Adipocyte (in vitro differentiated cells): ENCODE data around the gene CTNNA1.
A peak's percentile ranks its signal among the peaks of the same experiment; 100 is the strongest.

Experiments
- DNase-seq: peaks from one replicate; pipeline ENCODE4 v3.0.0-alpha.2; 2015; ENCODE audit warnings: low read depth
- H3K27me3 ChIP-seq: replicated peaks from 2 replicates; pipeline ENCODE4 v1.7.0; 2013; ENCODE audit warnings: mild to moderate bottlenecking, low read length, moderate library complexity; ENCODE audit not compliant: control insufficient read depth, insufficient read depth
- H3K36me3 ChIP-seq: 2 replicates; pipeline ENCODE4 v1.7.0; 2013; ENCODE audit warnings: low read length, mild to moderate bottlenecking, moderate library complexity; ENCODE audit not compliant: control insufficient read depth, insufficient read depth, severe bottlenecking
- H3K4me1 ChIP-seq: 2 replicates; pipeline ENCODE4 v1.7.0; 2013; ENCODE audit warnings: mild to moderate bottlenecking, low read length, moderate library complexity; ENCODE audit not compliant: control insufficient read depth, insufficient read depth
- H3K4me3 ChIP-seq: 2 replicates; pipeline ENCODE4 v1.7.0; 2013; ENCODE audit warnings: mild to moderate bottlenecking, low read length, moderate library complexity
- H3K9ac ChIP-seq: 2 replicates; pipeline ENCODE4 v1.7.0; 2013; ENCODE audit warnings: mild to moderate bottlenecking, low read length, moderate library complexity
- H3K9me3 ChIP-seq: 2 replicates; pipeline ENCODE4 v1.7.0; 2013; ENCODE audit warnings: mild to moderate bottlenecking, low read length, moderate library complexity; ENCODE audit not compliant: control insufficient read depth

Gene CTNNA1

GRCh38 chr5:138946831-138947560, 193.8 kb downstream of the CTNNA1 start:
- Histone ChIP-seq H3K4me3 (no peak overlapping the region), H3K9ac (no peak overlapping the region), H3K36me3 (peaks cover 10% of the 10 kb centered on the region), H3K4me1 (no peaks in the 10 kb centered on the region), H3K27me3 (no peaks in the 10 kb centered on the region), H3K9me3 (no peaks in the 10 kb centered on the region)
- no peak for DNase-seq

GRCh38 chr5:138947780-138948179, 194.6 kb downstream of the CTNNA1 start:
- no peak overlapping the region for H3K4me3 ChIP-seq
- no peak for DNase-seq
- no peaks in the 10 kb centered on the region for H3K27me3 ChIP-seq
- H3K36me3 ChIP-seq = peaks cover 10% of the 10 kb centered on the region
- no peak overlapping the region for H3K9ac ChIP-seq
- peaks cover 3% of the 10 kb centered on the region for H3K4me1 ChIP-seq
- no peaks in the 10 kb centered on the region for H3K9me3 ChIP-seq

DNA sequence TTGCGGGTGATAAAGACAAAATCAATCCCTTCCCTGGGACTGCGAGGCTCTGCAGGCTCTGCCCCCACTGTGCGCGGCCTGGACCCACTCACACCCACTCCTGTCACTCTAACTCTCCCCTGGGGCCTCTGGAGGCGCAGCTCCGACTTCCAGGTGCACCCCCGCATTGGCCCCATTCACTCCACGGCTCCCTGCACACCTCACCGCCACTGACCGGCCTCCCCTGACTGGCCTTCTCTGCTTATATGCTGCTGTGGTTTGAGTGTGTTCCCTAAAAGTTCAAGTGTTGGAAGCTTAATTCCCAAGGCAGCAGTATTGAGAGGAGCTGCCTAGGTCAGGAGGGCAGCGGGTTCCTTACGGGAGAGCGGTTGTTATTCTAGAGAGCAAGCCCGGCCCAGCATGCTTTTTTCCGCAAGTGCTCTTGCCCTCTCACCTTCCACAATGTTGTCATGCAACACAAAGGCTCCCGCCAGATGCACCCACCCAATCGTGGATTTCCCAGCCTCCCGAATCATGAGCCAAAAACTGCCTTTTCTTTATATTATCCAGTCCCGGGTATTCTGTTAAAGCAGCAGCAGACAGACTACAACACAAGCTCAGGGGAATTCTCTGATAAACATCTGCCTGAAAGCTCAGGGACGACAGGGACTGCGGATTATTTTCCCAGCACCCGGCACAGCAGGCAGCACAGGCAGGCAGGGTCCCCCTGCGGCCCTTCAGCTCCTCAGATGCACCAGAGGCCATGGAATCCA, 195.4 kb downstream of the CTNNA1 start:
- Histone ChIP-seq H3K9me3 (no peaks in the 10 kb centered on the region), H3K9ac (no peak overlapping the region), H3K36me3 (peaks cover 10% of the 10 kb centered on the region), H3K4me1 (peaks cover 12% of the 10 kb centered on the region), H3K4me3 (no peak overlapping the region), H3K27me3 (no peaks in the 10 kb centered on the region)
- DNase-seq = no peak

- Histone ChIP-seq H3K4me1 (peaks cover 18% of the 10 kb centered on the region), H3K9ac (no peak overlapping the region), H3K4me3 (no peak overlapping the region), H3K36me3 (peaks cover 10% of the 10 kb centered on the region), H3K27me3 (no peaks in the 10 kb centered on the region), H3K9me3 (no peaks in the 10 kb centered on the region)
- DNase-seq = no peak
These were observed 196.0 kb downstream of the CTNNA1 start for GRCh38 chr5:138949223-138949574.

GRCh38 chr5:138949988-138950387, 196.8 kb downstream of the CTNNA1 start:
- H3K9ac ChIP-seq = no peak overlapping the region
- H3K27me3 ChIP-seq = no peaks in the 10 kb centered on the region
- H3K36me3 ChIP-seq = peaks cover 10% of the 10 kb centered on the region
- peaks cover 25% of the 10 kb centered on the region for H3K4me1 ChIP-seq
- no peak for DNase-seq
- no peaks in the 10 kb centered on the region for H3K9me3 ChIP-seq
- no peak overlapping the region for H3K4me3 ChIP-seq

DNA sequence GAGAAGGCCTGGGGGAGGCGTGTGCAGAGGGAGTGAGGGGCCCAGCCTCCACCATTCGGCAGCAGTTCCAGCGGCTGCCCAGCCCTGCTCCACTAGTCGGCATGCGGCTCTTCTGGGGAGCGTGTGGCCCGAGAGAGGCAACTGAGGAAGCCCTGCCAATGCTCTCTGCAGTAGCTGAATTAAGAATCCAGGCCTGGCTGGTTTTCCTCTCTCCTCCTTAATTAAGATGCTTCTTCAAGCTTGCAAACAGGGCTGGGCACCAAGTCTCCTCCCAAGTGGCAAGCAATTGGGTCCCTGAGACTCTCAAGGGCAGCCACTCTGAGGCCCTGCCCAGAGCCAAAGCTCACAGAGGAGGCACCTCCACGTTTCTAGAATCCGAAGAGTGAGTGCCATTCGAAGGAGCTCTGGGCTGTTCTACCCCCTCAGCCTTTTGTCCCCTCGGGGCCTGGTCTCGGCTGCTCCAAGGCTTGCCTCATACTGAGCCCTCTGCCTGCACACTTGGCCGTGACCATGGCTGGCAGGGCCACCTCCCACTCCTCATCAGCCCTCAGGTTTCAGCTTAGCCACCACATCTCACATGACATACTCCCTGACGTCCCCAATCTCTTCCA, 197.3 kb downstream of the CTNNA1 start:
- no peak overlapping the region for H3K4me3 ChIP-seq
- H3K9ac ChIP-seq = no peak overlapping the region
- no peaks in the 10 kb centered on the region for H3K9me3 ChIP-seq
- H3K36me3 ChIP-seq = peaks cover 10% of the 10 kb centered on the region
- DNase-seq = no peak
- peaks cover 31% of the 10 kb centered on the region for H3K4me1 ChIP-seq
- H3K27me3 ChIP-seq = no peaks in the 10 kb centered on the region

GRCh38 chr5:138951091-138951985, 198.1 kb downstream of the CTNNA1 start:
- no peak overlapping the region for H3K4me3 ChIP-seq
- DNase-seq = no peak
- H3K27me3 ChIP-seq = no peaks in the 10 kb centered on the region
- peaks cover 10% of the 10 kb centered on the region for H3K36me3 ChIP-seq
- peaks cover 35% of the 10 kb centered on the region for H3K4me1 ChIP-seq
- no peaks in the 10 kb centered on the region for H3K9me3 ChIP-seq
- no peak overlapping the region for H3K9ac ChIP-seq

DNA sequence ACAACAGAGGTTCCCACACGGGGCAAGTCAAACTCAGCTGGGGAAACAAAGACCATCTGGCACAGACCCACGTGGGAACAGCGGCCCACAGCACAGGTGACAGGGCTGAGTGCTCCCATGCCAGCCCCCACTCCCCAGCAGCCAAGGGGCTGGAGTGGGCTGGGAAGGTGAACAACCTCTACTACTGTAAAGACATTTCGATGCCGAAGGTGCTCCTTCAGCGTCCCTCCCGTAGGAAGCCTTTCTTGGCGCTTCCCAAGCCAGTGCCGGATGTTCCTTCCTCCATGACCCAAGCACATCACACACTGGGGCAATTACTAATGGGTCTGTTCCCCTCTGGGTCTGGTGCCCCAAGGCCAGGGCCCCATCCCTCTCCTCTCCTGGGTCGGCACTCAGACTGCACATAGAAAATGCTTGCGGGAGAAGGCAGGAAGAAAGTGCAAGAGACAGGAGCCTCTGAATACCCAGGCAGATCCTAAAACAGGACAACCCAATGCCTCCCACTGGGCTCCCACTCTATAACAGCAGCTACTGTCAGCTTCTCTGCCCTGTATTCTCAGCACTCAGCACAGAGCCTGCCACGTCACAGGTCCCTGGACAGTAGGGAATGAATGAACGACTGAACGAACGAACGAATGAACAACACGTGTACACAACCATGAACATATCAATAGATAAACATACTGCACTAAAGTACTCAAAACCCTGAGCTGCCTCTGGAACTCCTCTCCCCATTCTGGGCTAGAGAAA, 198.9 kb downstream of the CTNNA1 start:
- peaks cover 35% of the 10 kb centered on the region for H3K4me1 ChIP-seq
- H3K27me3 ChIP-seq = no peaks in the 10 kb centered on the region

GRCh38 chr5:138952962-138953361, 199.7 kb downstream of the CTNNA1 start:
- no peak for DNase-seq

More for the DNA sequence above, 198.9 kb downstream of the CTNNA1 start:
- Histone ChIP-seq H3K4me3 (no peak overlapping the region), H3K9ac (no peak overlapping the region), H3K9me3 (no peaks in the 10 kb centered on the region), H3K36me3 (peaks cover 2% of the 10 kb centered on the region)
- DNase-seq = no peak

DNA sequence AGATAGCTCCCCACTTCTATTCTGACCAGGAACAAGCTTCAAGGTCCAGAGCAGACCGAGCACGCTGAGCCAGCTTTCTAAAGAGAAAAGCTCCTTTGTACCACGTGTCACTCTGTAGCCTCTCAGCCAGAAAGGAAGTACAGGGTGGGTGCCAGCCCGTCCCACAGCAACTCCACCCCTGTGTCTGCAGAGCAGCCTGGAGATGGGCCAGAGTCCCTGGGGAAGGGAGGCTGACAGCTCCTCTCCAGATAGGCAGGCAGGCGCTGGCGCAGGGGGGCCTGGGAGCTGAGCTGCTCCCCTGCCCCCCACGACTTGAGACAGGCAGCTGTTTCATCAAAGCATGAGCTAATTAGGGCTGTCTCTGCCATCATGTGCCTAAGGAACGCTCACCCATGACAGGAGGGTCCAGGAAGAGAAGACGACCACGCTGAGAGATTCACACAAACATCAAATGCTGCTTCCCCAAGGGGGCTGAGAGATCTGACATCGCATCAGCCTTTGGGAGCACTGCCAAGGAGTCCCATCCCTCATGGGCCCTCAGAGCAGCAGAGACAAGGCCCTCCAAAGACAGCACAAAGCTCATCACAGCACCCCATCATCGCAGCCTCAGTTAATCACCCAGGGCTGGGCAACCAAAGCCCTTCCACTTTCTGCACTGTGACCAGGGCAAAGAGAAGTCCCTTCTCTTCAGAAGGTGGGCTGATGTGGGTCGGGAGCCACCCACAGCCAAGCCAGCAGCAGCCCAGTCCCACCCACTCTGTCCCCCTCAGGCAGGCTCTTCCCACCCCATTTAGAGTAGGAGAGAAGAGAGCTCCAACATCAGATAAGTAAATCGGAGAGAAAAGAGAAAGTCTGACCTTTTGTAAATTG, 200.4 kb downstream of the CTNNA1 start:
- no peak overlapping the region for H3K4me3 ChIP-seq
- H3K9ac ChIP-seq = peak overlapping the region; percentile 25
- no peaks in the 10 kb centered on the region for H3K9me3 ChIP-seq
- peaks cover 35% of the 10 kb centered on the region for H3K4me1 ChIP-seq
- no peaks in the 10 kb centered on the region for H3K27me3 ChIP-seq
- peak; percentile 33 for DNase-seq
- H3K36me3 ChIP-seq = no peaks in the 10 kb centered on the region

More at GRCh38 chr5:138952962-138953361, 199.7 kb downstream of the CTNNA1 start:
- Histone ChIP-seq H3K27me3 (no peaks in the 10 kb centered on the region), H3K9me3 (no peaks in the 10 kb centered on the region), H3K36me3 (no peaks in the 10 kb centered on the region), H3K4me3 (no peak overlapping the region), H3K4me1 (peaks cover 35% of the 10 kb centered on the region), H3K9ac (peak overlapping the region; percentile 25)
